ENCODE data around the gene SEC16B.

DNA sequence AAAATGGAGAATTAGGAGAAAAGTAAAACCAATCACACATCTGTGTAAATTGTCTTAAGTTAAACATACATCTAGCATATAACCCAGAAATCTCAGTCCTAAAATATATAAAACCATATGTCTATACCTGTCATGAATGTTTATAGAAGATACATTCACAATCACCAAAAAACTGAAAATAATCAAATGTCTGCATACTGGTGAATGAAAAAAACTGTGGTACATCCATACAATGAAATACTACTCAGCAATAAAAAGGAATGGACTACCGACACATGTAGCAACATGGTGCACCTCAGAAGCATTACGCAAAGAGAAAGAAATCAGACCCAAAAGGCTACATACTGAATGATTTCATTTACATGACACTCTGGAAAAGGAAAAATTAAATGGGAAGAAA, 47.7 kb upstream of the SEC16B start:
- TF ChIP-seq CTCF (IDR thresholded peaks at IDR 0.05; ENCODE audit: low read depth, low read length, missing input control): no peak
- no peak for TF ChIP-seq SP1 (IDR thresholded peaks at IDR 0.05)
- TF ChIP-seq TAF1 (conservative IDR thresholded peaks at IDR 0.05): no peak
- TF ChIP-seq GABPA (IDR thresholded peaks at IDR 0.05 in 1 of 2, conservative IDR thresholded peaks at IDR 0.05 in 1 of 2): no peak

Measured in liver (tissue), 3 donors.